CD4-positive, alpha-beta T cell treated with Interleukin-15 for 4 hours (primary cell): ENCODE results near the gene SMAD7.
A peak's percentile ranks its signal among the peaks of the same experiment; 100 is the strongest.

ENCODE experiments used
- DNase-seq: peaks from one replicate; pipeline ENCODE4 v3.0.0-alpha.2; 2020; ENCODE audit warnings: low spot score

Gene SMAD7

GRCh38 chr18:48986851-48987761 lies 36.3 kb upstream of the SMAD7 start:
- DNase-seq, result no peak

- no peak for DNase-seq
Measured at GRCh38 chr18:48985161-48985560, 34.4 kb upstream of the SMAD7 start.

GRCh38 chr18:48983793-48984437 lies 33.1 kb upstream of the SMAD7 start:
- no peak for DNase-seq

- no peak for DNase-seq
Measured at GRCh38 chr18:48982266-48982665, 31.5 kb upstream of the SMAD7 start.

GRCh38 chr18:48979944-48980890 lies 29.5 kb upstream of the SMAD7 start:
- DNase-seq, result no peak

GRCh38 chr18:48977914-48978313 lies 27.1 kb upstream of the SMAD7 start:
- DNase-seq, result no peak

GRCh38 chr18:48975817-48976649 lies 25.3 kb upstream of the SMAD7 start:
- peak; percentile 63 for DNase-seq

- no peak for DNase-seq
Measured at GRCh38 chr18:48975120-48975816, 24.5 kb upstream of the SMAD7 start.

GRCh38 chr18:48974304-48975119 lies 23.7 kb upstream of the SMAD7 start:
- DNase-seq, result no peak

- no peak for DNase-seq
Measured at GRCh38 chr18:48973731-48974130, 23.0 kb upstream of the SMAD7 start.

GRCh38 chr18:48968412-48969215 lies 17.8 kb upstream of the SMAD7 start:
- no peak for DNase-seq

- DNase-seq, result no peak
Measured at GRCh38 chr18:48967545-48967944, 16.8 kb upstream of the SMAD7 start.

GRCh38 chr18:48966523-48966922 lies 15.8 kb upstream of the SMAD7 start:
- no peak for DNase-seq

GRCh38 chr18:48963586-48964470 lies 13.1 kb upstream of the SMAD7 start:
- no peak for DNase-seq

- DNase-seq, result no peak
Measured at GRCh38 chr18:48962994-48963561, 12.3 kb upstream of the SMAD7 start.

GRCh38 chr18:48962252-48962993 lies 11.7 kb upstream of the SMAD7 start:
- no peak for DNase-seq

- no peak for DNase-seq
Measured at GRCh38 chr18:48961547-48961946, 10.8 kb upstream of the SMAD7 start.
